GM06990 (cell line): ENCODE measurements around the gene YBX1.
A peak's percentile ranks its signal among the peaks of the same experiment; 100 is the strongest.

Experiments
- DNase-seq: peaks from one replicate; pipeline ENCODE4 v3.0.0-alpha.2; 2011; ENCODE audit not compliant: insufficient read length; ENCODE audit errors: extremely low read depth
- H3K27me3 ChIP-seq: replicated peaks from 2 replicates; pipeline ENCODE4 v1.6.0; 2011; ENCODE audit warnings: low read length; ENCODE audit not compliant: control insufficient read depth, insufficient read depth
- H3K36me3 ChIP-seq: 2 replicates; pipeline ENCODE4 v1.5.1; 2011; ENCODE audit warnings: low read length; ENCODE audit not compliant: control insufficient read depth, insufficient read depth
- H3K4me3 ChIP-seq: replicated peaks from 2 replicates; pipeline ENCODE4 v1.5.1; 2011; ENCODE audit warnings: low read depth, mild to moderate bottlenecking, control low read depth, low read length
- CTCF ChIP-seq: IDR thresholded peaks from 2 replicates; pipeline ENCODE4 v1.5.1; 2011; ENCODE audit warnings: low read length, control low read depth, mild to moderate bottlenecking, inconsistent platforms; ENCODE audit not compliant: insufficient read depth, poor library complexity, severe bottlenecking

Gene YBX1

GRCh38 chr1:42658877-42659337 is 23.3 kb upstream of the YBX1 start:
- Histone ChIP-seq H3K27me3 (no peaks in the 10 kb centered on the region), H3K4me3 (peak overlapping the region; percentile 81), H3K36me3 (peaks cover 3% of the 10 kb centered on the region; the same call in 1 of the 2 replicates)
- no peak for DNase-seq
- TF ChIP-seq CTCF, result no peak

- no peak for TF ChIP-seq CTCF
- Histone ChIP-seq H3K36me3 (peaks cover 14% of the 10 kb centered on the region), H3K27me3 (no peaks in the 10 kb centered on the region), H3K4me3 (peak overlapping the region; percentile 25; the same call in 1 of the 2 replicates)
- DNase-seq, result no peak
Observed at GRCh38 chr1:42660907-42661500, 21.2 kb upstream of the YBX1 start.

- DNase-seq, result no peak
- peaks cover 20% of the 10 kb centered on the region for H3K36me3 ChIP-seq
- H3K27me3 ChIP-seq, result no peaks in the 10 kb centered on the region
- TF ChIP-seq CTCF, result no peak
- no peak overlapping the region for H3K4me3 ChIP-seq
Observed at GRCh38 chr1:42669936-42670335, 12.3 kb upstream of the YBX1 start.

GRCh38 chr1:42670425-42670824 is 11.8 kb upstream of the YBX1 start:
- no peak for TF ChIP-seq CTCF
- no peak for DNase-seq
- no peaks in the 10 kb centered on the region for H3K27me3 ChIP-seq
- peaks cover 18% of the 10 kb centered on the region for H3K36me3 ChIP-seq
- no peak overlapping the region for H3K4me3 ChIP-seq

- no peak for DNase-seq
- H3K36me3 ChIP-seq, result peaks cover 2% of the 10 kb centered on the region; the same call in 1 of the 2 replicates
- no peak for TF ChIP-seq CTCF
- no peak overlapping the region for H3K4me3 ChIP-seq
- no peaks in the 10 kb centered on the region for H3K27me3 ChIP-seq
Observed at GRCh38 chr1:42674214-42674613, 8.0 kb upstream of the YBX1 start.

- no peaks in the 10 kb centered on the region for H3K27me3 ChIP-seq
- no peak overlapping the region for H3K4me3 ChIP-seq
- H3K36me3 ChIP-seq, result peaks cover 2% of the 10 kb centered on the region; the same call in 1 of the 2 replicates
- no peak for TF ChIP-seq CTCF
- no peak for DNase-seq
Observed at GRCh38 chr1:42674682-42675081, 7.5 kb upstream of the YBX1 start.
